HUES6 (cell line): Measurements from ENCODE around the gene MARK2.

Experiments
- H3K27ac ChIP-seq: 2 replicates; pipeline ENCODE4 v1.7.0; 2013; ENCODE audit warnings: low read depth, mild to moderate bottlenecking, low read length, inconsistent platforms
- H3K27me3 ChIP-seq: 2 replicates; pipeline ENCODE4 v1.6.1; 2013; ENCODE audit warnings: low read length; ENCODE audit not compliant: control insufficient read depth, insufficient read depth
- H3K36me3 ChIP-seq: 2 replicates; pipeline ENCODE4 v1.6.1; 2013; ENCODE audit warnings: low read length; ENCODE audit not compliant: control insufficient read depth, insufficient read depth
- H3K4me1 ChIP-seq: 2 replicates; pipeline ENCODE4 v1.6.1; 2013; ENCODE audit warnings: low read length; ENCODE audit not compliant: control insufficient read depth, insufficient read depth
- H3K4me3 ChIP-seq: 2 replicates; pipeline ENCODE4 v1.5.1; 2013; ENCODE audit warnings: low read depth, low read length
- H3K9ac ChIP-seq: one replicate; pipeline ENCODE4 v1.6.1; 2013; ENCODE audit warnings: mild to moderate bottlenecking, low read length
- H3K9me3 ChIP-seq: 2 replicates; pipeline ENCODE4 v1.6.1; 2013; ENCODE audit warnings: low read depth, low read length; ENCODE audit not compliant: control insufficient read depth, insufficient read depth

MARK2 gene

DNA sequence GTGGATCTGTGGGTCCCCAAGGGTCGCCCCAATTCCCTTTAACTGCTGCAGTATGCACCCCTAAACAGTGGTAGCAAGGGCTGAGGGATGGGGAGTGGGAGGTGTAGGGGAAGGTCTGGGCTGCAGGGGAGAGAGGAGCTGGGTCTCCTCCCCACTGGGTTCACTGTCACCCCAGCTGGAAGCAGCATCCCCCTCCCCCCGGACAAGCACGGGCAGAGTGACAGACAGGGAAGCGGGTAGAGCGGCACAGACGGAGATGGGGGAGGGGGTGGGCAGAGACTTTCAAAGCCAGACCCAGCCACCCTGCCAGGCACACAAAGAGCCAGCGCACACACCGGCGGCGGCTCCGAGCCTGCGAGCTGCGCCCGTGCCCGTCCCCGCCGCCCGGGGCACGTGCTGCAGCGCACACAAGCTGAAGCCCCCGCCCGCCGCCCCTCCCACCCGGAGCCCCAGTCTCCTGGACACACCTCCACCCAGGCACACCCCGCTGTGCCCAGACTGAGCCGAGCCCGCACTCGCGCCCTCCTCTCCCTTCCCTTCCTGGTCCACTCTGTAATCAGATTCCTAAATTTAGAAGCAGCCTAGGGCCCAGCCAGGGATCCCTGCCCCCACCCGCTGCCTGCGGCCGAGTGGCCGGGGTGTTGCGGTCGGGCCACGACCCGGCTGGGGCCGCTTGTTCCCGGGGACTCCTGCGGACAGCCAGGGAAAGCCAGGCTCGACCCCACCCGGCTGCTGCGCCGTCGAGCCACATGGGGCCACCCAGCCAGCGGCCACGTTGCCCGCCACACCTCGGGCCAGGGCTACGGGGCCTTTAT lies 79.0 kb downstream of the MARK2 start:
- Histone ChIP-seq H3K9me3 (peaks cover 8% of the 10 kb centered on the region; the same call in 1 of the 2 replicates), H3K4me1 (peaks cover 32% of the 10 kb centered on the region), H3K27me3 (no peaks in the 10 kb centered on the region), H3K27ac (peak overlapping the region; percentile 99), H3K9ac (peak overlapping the region; percentile 95), H3K4me3 (peak overlapping the region; percentile 55), H3K36me3 (peaks cover 18% of the 10 kb centered on the region)

DNA sequence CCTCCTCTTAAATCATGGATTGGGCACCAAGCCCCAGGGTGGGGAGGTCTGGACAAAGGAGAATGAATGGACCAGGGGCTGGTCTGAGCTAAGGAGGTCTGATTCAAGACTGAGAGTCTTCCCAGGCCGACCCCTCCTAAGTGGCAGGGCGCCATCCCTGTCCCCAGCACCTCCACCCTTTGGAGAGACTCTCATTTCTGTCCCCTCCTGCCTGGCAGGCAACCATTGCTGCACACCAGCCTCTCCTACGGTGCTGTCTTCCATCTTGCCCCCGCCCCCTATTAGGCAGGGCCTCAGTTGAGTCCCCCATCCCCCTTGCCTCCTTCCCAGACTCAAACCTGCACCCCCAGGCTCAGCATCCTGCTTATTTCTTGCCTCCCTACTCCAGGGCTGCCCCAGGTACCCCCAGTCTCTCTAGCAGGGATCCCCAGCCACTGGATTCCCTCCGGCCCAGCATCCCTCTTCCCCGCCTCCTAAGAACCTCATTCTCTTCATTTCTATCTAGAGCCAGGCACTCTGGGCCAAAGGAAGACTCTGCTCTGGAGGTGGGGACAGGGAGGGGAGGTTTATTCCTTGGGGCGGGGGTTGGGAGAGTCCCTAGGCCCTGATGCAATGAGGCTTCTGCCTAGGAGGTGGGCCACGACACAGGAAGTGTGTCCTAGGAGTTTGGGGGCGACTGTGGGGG lies 79.7 kb downstream of the MARK2 start:
- peak overlapping the region; percentile 55 for H3K4me3 ChIP-seq
- H3K9ac ChIP-seq: peak overlapping the region; percentile 95
- H3K27me3 ChIP-seq: peaks cover 5% of the 10 kb centered on the region; the same call in 1 of the 2 replicates
- H3K27ac ChIP-seq: peak overlapping the region; percentile 99
- H3K4me1 ChIP-seq: peaks cover 32% of the 10 kb centered on the region
- peaks cover 8% of the 10 kb centered on the region; the same call in 1 of the 2 replicates for H3K9me3 ChIP-seq
- H3K36me3 ChIP-seq: peaks cover 15% of the 10 kb centered on the region

DNA sequence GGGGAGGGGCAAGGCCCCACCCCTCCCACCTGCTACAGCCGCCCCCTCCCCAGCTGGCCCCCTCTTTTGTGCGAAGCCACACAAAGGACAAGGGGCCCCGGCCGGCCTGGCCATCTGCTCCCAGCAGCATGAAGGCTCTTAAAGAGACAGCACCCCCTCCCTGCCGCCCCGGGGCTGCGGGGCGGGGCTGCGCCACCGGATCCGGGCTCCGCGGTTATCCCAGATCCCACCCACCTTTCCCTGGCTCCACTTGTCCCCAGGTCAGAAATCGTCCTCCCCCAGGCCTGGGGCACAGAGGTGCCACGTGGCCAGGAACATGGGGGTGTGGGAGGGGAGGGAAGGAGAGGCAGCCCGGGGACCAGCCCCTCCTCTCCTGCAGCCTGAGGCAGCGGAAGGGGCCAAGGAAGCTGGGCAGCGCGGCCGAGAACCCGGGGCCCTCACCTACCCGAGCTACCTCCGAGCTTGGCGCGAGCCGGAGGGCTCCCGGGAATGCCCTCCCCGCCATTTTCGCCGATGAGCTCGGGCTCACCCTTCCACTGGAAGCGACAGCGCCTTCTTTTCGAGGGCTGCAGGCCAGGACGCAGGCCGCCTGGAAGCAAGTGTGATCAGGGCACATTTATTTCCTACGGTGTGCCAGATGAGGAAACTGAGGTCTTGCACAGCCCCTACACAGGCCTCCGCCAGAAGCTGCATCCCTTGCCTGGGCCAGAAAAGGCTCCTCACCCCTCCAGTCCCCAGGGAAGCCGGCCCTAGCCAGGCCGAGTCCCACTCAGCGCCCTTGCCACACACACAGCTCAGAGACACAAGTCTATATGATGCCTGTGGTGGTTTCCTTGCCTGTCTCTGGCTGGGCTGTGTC lies 80.6 kb downstream of the MARK2 start:
- H3K9ac ChIP-seq: peak overlapping the region; percentile 95
- peak overlapping the region; percentile 99 for H3K27ac ChIP-seq

DNA sequence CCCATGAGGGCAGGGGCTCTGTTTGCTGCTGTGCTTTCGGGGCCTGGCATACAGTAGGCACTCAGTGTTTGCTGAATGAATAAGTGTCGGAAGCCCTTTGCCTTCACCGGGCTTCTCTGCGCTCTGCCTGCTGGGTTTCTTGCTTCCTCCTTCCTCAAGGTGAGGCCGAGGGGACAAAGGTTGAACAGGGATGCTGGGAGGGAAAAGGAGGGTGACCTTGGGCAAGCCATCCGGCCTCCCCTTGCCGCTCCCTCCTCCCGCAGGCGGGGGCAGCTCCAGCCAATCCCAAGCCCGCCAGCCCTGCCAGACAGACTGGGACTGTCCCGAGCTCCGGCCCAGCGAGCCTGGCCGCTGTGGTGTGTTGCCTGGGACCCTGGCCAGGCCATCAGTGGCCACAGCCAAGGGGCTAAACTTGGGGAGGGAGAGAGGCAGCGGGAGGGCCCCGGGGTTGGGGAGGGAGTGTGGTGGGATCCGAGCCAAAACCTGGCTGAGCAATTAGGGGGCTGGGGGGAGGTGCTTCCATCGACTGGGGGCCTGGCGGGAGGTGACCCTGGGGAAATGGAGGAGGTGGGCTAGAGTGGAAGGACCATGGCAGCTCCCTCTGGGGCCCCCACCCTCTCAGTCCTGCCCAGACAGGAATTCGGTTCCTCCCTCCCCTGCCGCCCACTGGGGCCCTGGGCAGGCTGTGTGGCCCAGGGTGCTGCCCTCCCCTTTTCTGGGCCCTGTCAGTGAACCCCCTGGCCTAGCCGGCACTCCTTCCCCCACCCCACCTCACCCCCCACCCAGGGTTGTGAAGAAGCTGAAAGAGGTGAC lies 81.4 kb downstream of the MARK2 start:
- H3K27ac ChIP-seq: peak overlapping the region; percentile 99
- H3K9ac ChIP-seq: peak overlapping the region; percentile 95
- no peaks in the 10 kb centered on the region for H3K36me3 ChIP-seq
- peaks cover 8% of the 10 kb centered on the region; the same call in 1 of the 2 replicates for H3K9me3 ChIP-seq
- peaks cover 9% of the 10 kb centered on the region for H3K27me3 ChIP-seq
- H3K4me1 ChIP-seq: peaks cover 29% of the 10 kb centered on the region
- peak overlapping the region; percentile 60 for H3K4me3 ChIP-seq

More for the DNA sequence above, 80.6 kb downstream of the MARK2 start:
- Histone ChIP-seq H3K9me3 (peaks cover 8% of the 10 kb centered on the region; the same call in 1 of the 2 replicates), H3K27me3 (peaks cover 5% of the 10 kb centered on the region; the same call in 1 of the 2 replicates), H3K4me3 (peak overlapping the region; percentile 60), H3K36me3 (peaks cover 7% of the 10 kb centered on the region), H3K4me1 (peaks cover 32% of the 10 kb centered on the region)

DNA sequence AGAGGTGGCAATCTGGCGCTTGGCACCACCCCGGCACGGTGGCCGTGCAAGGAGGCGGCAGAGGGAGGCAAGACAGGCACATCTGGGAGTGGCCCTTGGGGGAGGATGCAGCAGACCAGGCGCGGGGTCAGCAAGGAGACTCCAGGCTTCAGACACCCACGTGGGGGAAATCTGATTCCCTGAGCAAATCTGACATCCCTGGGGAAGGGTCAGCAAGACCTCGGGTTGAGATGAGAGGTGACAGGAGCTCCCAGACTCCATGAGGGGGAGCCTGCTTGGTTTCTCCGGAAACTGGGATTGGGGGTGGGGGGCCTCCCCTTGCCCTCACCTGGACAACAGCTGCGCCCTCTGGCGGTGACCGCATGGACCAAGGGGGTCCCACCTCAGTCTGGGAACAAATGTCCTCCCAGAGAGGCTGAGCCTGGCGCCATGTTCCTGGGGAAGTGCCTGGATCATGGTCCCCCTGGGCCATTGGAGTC lies 82.1 kb downstream of the MARK2 start:
- H3K9me3 ChIP-seq: peaks cover 8% of the 10 kb centered on the region; the same call in 1 of the 2 replicates
- H3K27me3 ChIP-seq: peaks cover 11% of the 10 kb centered on the region
- H3K4me3 ChIP-seq: peak overlapping the region; percentile 60
- peak overlapping the region; percentile 99; the same call in 1 of the 2 replicates for H3K27ac ChIP-seq
- H3K4me1 ChIP-seq: peaks cover 29% of the 10 kb centered on the region
- H3K36me3 ChIP-seq: no peaks in the 10 kb centered on the region
- H3K9ac ChIP-seq: peak overlapping the region; percentile 95

DNA sequence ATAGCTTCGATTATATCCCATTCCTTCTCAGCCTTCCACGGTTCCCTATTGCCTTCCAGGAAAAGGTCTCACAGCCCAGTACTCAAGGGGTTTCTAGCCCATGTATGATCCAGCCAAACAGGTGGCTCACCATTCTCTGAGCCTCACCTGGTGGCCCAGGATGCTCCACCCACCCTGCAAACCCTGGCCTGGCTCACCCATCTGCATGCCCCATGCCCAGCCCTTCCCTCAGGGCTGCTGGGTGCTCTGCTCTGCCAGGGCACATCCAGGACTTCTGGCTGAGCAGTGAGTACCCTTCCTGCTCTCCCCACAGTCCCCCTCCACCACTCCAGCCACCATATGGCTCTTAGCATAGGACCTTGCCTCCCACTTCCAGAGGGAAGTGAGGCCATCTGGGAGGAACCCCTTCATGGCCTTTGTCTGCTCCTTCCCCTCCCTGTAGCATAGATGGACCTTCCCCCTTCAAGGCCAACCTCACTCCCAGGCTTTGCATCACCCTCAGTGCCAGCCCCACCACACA lies 83.8 kb downstream of the MARK2 start:
- peaks cover 8% of the 10 kb centered on the region; the same call in 1 of the 2 replicates for H3K9me3 ChIP-seq
- H3K4me1 ChIP-seq: peaks cover 29% of the 10 kb centered on the region
- peaks cover 14% of the 10 kb centered on the region for H3K27me3 ChIP-seq
- H3K9ac ChIP-seq: no peak overlapping the region
- no peak overlapping the region for H3K27ac ChIP-seq
- H3K36me3 ChIP-seq: no peaks in the 10 kb centered on the region
- H3K4me3 ChIP-seq: no peak overlapping the region

DNA sequence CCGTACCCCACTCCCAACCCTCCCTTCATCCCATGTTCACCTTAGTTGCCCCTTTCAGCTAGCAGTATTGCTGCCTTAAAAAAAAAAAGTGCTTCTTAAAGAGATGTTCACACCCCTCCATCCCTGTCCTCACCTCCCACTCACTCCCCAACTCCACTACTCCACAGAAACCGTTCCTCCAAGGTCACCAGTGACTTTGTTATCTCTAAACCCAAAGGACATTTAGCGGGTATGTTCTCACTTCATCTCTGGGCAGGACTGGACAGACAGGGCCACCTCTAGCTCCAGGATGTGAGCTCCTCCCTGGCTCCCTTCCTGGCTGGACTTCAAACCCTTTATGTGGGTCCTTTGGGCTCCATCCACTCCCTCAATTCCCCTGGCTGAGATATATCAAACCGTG lies 84.4 kb downstream of the MARK2 start:
- Histone ChIP-seq H3K4me3 (no peak overlapping the region), H3K9ac (no peak overlapping the region), H3K36me3 (no peaks in the 10 kb centered on the region), H3K27me3 (peaks cover 20% of the 10 kb centered on the region), H3K9me3 (peaks cover 8% of the 10 kb centered on the region; the same call in 1 of the 2 replicates), H3K27ac (no peak overlapping the region), H3K4me1 (peaks cover 26% of the 10 kb centered on the region)

DNA sequence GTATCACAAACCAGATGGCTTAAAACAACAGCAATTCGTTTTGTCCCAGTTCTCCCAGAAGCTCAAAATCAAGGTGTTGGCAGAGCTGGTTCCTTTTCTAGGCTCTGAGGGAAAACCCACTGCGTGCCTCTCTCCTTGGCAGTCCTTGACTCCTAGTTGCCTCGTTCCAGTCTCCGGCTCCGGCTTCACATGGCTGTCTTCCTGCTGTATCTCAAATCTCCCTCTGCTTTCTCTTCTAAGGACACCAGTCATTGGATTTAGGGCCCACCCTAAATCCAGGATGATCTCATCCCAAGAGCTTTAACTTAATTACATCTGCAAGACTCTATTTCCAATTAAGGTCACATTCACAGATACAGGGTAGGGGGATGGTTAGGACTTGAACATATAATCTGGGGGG lies 90.7 kb downstream of the MARK2 start:
- Histone ChIP-seq H3K27ac (no peak overlapping the region), H3K9ac (no peak overlapping the region), H3K27me3 (peaks cover 17% of the 10 kb centered on the region), H3K36me3 (no peaks in the 10 kb centered on the region), H3K4me3 (no peak overlapping the region), H3K4me1 (peaks cover 2% of the 10 kb centered on the region; the same call in 1 of the 2 replicates), H3K9me3 (no peaks in the 10 kb centered on the region)

DNA sequence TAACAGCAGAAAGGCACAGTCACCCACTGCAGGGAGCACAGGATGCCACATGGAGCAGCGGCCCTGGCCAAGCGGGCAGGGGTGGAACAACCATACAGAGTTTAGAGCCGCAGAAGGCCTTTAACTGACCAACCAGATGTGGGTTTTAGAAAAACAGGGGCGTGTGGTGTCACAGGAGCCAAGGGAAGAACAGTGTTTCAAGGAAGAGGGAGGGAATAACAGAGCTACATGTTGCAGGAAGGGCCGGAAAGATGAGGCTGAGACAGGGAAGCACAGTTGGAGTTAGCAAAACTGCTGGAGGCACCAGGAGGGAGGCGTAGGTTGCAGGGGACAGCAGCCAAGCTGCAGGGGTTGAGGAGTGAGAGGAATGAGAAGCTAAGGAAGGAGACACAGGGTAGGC lies 92.1 kb downstream of the MARK2 start:
- H3K36me3 ChIP-seq: no peaks in the 10 kb centered on the region
- H3K27me3 ChIP-seq: peaks cover 12% of the 10 kb centered on the region
- peaks cover 2% of the 10 kb centered on the region; the same call in 1 of the 2 replicates for H3K4me1 ChIP-seq
- no peak overlapping the region for H3K27ac ChIP-seq
- no peak overlapping the region for H3K9ac ChIP-seq
- no peaks in the 10 kb centered on the region for H3K9me3 ChIP-seq
- H3K4me3 ChIP-seq: no peak overlapping the region
